ENCODE results near the gene RAD54L. TPM values are rescaled to one million over a fixed set of nuclear protein-coding genes. Genes with fewer than 3 reads are reported as not detected.

RAD54L gene
- total and polyA plus RNA-seq, 2 of the 4 experiments (the other 2 are of a cell fraction) = 4.8 to 10.6 TPM

- POLR2A ChIA-PET (ENCODE audit: unreplicated experiment) = no interaction called here
- no peak overlapping the region for H2AFZ ChIP-seq (replicated peaks; ENCODE audit: low read length, poor library complexity)
- H3K27me3 ChIP-seq (ENCODE audit: control insufficient read depth, insufficient read depth, low read length) = no peaks in the 10 kb centered on the region
- no peak overlapping the region for H3K27ac ChIP-seq (ENCODE audit: insufficient read depth, low read length)
- dilution Hi-C loops (cut with HindIII; ENCODE audit: low sequenced_read_pairs, unreplicated experiment) (no loop called here), intact Hi-C loops (cut with micrococcal nuclease) (no loop called here), in situ Hi-C loops (cut with MboI; ENCODE audit: low sequenced_read_pairs) (no loop called here)
- H3K4ac ChIP-seq (ENCODE audit: low read depth, low read length) = no peak overlapping the region
- H4K20me1 ChIP-seq (ENCODE audit: insufficient read depth, low read length) = no peaks in the 10 kb centered on the region
- DNase-seq (peak; percentile 35), ATAC-seq (ENCODE audit: low read depth) (no peak)
- no peak overlapping the region for H2BK20ac ChIP-seq (ENCODE audit: low read depth, low read length)
- H2BK120ac ChIP-seq (ENCODE audit: low read depth, low read length) = no peak overlapping the region
- CTCF ChIA-PET = no interaction called here
- H4K91ac ChIP-seq (ENCODE audit: insufficient read depth, low read depth, low read length) = no peak overlapping the region
- no peak overlapping the region for H3K56ac ChIP-seq (ENCODE audit: extremely low read depth, insufficient read depth, low read length)
- no peak overlapping the region for H2BK15ac ChIP-seq (ENCODE audit: low read depth, low read length)
- BruUV-seq (replicated peaks) = TSS peak; percentile 80
- no peak overlapping the region for H2AK9ac ChIP-seq (replicated peaks; ENCODE audit: low read depth, low read length, poor library complexity)
- H2BK5ac ChIP-seq (ENCODE audit: low read depth, low read length, poor library complexity, severe bottlenecking) = no peak overlapping the region
- peaks cover 41% of the 10 kb centered on the region for H3K36me3 ChIP-seq (ENCODE audit: control insufficient read depth, insufficient read depth, low read length)
- no peaks in the 10 kb centered on the region for H3K9me3 ChIP-seq (ENCODE audit: control insufficient read depth, insufficient read depth, low read length)
- WGBS, 2 experiments (ENCODE audit: extremely low coverage in 2 of 2, insufficient read length in 1 of 2) = 89% methylated on average over 7 of the region's 12 CpGs; no CpG with 5 or more reads in 1 of the 2 experiments
- H3K4me1 ChIP-seq (ENCODE audit: control insufficient read depth, insufficient read depth, low read length) = no peaks in the 10 kb centered on the region
- no peak overlapping the region for H4K8ac ChIP-seq (ENCODE audit: low read depth in 2 of 2, low read length in 2 of 2)
- H3K9me1 ChIP-seq (ENCODE audit: insufficient read depth, low read length) = peaks cover 4% of the 10 kb centered on the region
- H2AK5ac ChIP-seq (ENCODE audit: low read depth, low read length) = no peak overlapping the region
- no peak overlapping the region for H4K5ac ChIP-seq (ENCODE audit: low read depth, low read length)
- H3K79me1 ChIP-seq (ENCODE audit: low read depth in 1 of 2, low read length in 2 of 2) = peaks cover 11 to 24% of the 10 kb centered on the region in 2 experiments; a peak in 3 of 4 replicates
- H3K4me2 ChIP-seq (ENCODE audit: low read depth, low read length) = no peak overlapping the region
- no peak overlapping the region for H3K4me3 ChIP-seq (ENCODE audit: insufficient read depth, low read depth, low read length)
- no peak overlapping the region for H3K14ac ChIP-seq (replicated peaks; ENCODE audit: low read depth, low read length)
- TF ChIP-seq RCOR1 (IDR thresholded peaks at IDR 0.05; ENCODE audit: insufficient replicate concordance, low read length) = no peak
- no peak for TF ChIP-seq SMC3 (IDR thresholded peaks at IDR 0.05; ENCODE audit: low read depth, low read length)
- no peak for TF ChIP-seq ELK1 (IDR thresholded peaks at IDR 0.05; ENCODE audit: borderline replicate concordance, low read depth, low read length)
- TF ChIP-seq RAD21 (IDR thresholded peaks at IDR 0.05; ENCODE audit: low read length) = no peak
- TF ChIP-seq CTCF (conservative IDR thresholded peaks at IDR 0.05; ENCODE audit: low read depth, low read length) = no peak
- TF ChIP-seq BHLHE40 (IDR thresholded peaks at IDR 0.05; ENCODE audit: low read depth, low read length) = no peak
- TF ChIP-seq NFE2L2 (IDR thresholded peaks at IDR 0.05; ENCODE audit: low read depth, low read length) = no peak
- TF ChIP-seq FOS (IDR thresholded peaks at IDR 0.05; ENCODE audit: low read depth, low read length) = no peak
- no peak for TF ChIP-seq CEBPB (IDR thresholded peaks at IDR 0.05; ENCODE audit: low read depth, low read length)
- H3K9ac ChIP-seq (ENCODE audit: low read depth, low read length) = no peak overlapping the region
- H3K18ac ChIP-seq (ENCODE audit: low read depth, low read length) = no peak overlapping the region
- H3K23ac ChIP-seq (ENCODE audit: low read depth, low read length) = no peak overlapping the region
Measured at GRCh38 chr1:46278807-46279206, 31.2 kb downstream of the RAD54L start.
